Choroid plexus epithelial cell (primary cell): ENCODE results near the gene PPID.
A peak's percentile ranks its signal among the peaks of the same experiment; 100 is the strongest.

Experiments
- DNase-seq: peaks from one replicate; pipeline ENCODE4 v3.0.0-alpha.2; 2010; ENCODE audit warnings: low read depth
- H3K4me3 ChIP-seq: 2 replicates; pipeline ENCODE4 v1.5.1; 2011; ENCODE audit warnings: low read depth, mild to moderate bottlenecking, control low read depth, low read length, moderate library complexity
- TF ChIP-seq, protein P1 (sequence below): conservative IDR thresholded peaks from 2 replicates; pipeline ENCODE4 v1.5.1; 2011; ENCODE audit warnings: low read depth, mild to moderate bottlenecking, control low read depth, inconsistent platforms, low read length, moderate library complexity

The PPID gene

DNA sequence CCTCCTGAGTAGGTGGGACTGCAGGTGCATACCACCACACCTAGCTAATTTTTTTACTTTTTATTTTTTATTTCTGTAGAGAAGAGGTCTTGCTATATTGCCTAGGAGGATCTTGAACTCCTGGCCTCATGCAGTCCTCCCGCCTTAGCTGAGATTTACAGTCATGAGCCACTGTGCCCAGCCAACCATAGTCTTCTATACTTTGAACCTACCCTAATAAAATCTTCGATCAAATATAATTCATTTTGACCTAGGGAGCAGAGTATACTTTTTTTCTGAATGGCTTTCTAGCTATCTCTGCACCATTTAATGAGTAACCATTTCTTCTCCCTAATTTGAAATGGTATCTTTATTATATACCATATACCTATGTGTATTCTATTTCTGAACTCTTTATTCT lies 44.4 kb downstream of the PPID start:
- TF ChIP-seq, protein P1, sequence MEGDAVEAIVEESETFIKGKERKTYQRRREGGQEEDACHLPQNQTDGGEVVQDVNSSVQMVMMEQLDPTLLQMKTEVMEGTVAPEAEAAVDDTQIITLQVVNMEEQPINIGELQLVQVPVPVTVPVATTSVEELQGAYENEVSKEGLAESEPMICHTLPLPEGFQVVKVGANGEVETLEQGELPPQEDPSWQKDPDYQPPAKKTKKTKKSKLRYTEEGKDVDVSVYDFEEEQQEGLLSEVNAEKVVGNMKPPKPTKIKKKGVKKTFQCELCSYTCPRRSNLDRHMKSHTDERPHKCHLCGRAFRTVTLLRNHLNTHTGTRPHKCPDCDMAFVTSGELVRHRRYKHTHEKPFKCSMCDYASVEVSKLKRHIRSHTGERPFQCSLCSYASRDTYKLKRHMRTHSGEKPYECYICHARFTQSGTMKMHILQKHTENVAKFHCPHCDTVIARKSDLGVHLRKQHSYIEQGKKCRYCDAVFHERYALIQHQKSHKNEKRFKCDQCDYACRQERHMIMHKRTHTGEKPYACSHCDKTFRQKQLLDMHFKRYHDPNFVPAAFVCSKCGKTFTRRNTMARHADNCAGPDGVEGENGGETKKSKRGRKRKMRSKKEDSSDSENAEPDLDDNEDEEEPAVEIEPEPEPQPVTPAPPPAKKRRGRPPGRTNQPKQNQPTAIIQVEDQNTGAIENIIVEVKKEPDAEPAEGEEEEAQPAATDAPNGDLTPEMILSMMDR = no peak
- DNase-seq = no peak
- H3K4me3 ChIP-seq = no peak overlapping the region

DNA sequence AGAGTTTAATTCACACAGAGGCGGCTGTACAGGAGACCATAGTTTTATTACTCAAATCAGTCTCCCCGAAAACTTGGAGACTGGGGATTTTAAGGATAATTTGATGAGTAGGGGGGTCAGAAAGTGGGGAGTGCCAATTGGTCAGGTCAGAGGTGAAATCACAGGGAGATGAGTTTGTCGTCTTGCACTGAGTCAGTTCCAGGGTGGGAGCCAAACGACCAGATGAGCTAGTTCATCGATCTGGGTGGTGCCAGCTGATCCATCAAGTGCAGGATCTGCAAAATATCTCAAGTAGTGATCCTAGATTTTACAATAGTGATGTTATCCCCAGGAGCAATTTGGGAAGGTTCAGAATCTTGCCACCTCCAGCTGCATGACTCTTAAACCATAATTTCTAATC lies 47.1 kb downstream of the PPID start:
- no peak for DNase-seq
- TF ChIP-seq, protein P1 = no peak

DNA sequence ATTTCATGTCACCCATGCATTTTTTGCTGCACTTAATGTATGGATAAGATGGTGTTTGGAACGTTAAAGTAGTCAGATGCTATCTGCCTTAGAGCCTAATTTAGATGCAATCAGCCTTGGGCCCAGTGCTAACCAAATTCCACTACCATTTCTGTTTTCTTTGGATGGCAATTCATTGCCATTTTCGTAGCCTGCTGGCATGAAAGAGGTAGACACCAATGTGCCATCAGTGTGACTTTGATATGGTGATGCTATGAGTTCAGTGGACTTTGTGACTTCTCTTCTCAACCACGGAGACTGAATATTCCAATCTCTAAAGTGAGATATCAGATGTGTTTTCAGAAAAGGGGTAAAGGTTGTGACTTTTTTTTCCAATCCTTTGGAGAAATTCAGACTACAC lies 49.6 kb downstream of the PPID start:
- DNase-seq = no peak
- no peak overlapping the region for H3K4me3 ChIP-seq
- TF ChIP-seq, protein P1 = no peak

More for the DNA sequence above, 47.1 kb downstream of the PPID start:
- no peak overlapping the region for H3K4me3 ChIP-seq

- TF ChIP-seq, protein P1 = peak; percentile 64
- peak within 1 kb of the TSS; percentile 92 for H3K4me3 ChIP-seq
- peak; percentile 100 for DNase-seq
Measured at GRCh38 chr4:158671915-158672806, 51.0 kb downstream of the PPID start, which contains the start of gene ETFDH. Gene ETFDH (plus strand): TSS chr4:158672296. CDS start chr4:158672457, 161 bp downstream.

DNA sequence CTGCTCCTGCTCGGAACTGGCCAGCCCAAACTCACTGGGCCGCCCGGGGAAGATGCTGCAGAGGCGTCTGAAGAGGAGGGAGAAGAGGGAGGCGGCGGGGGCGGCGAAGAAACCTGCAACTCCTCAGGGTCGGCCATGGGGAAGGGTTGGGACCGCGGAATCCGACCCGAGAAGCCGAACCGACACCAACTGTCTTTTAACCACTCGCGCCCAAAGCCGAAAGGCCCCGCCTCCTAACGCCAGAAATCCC lies 51.6 kb downstream of the PPID start, which contains the start of gene C4orf46:
Gene C4orf46 (minus strand): TSS at position 223 of the 250 bp plus-strand sequence. CDS start 86 bp downstream, at position 137.
- peak within 1 kb of the TSS; percentile 92 for H3K4me3 ChIP-seq
- DNase-seq = no peak
- TF ChIP-seq, protein P1 = no peak

GRCh38 chr4:158670975-158671664 lies 52.1 kb downstream of the PPID start:
- DNase-seq = peak; percentile 84
- TF ChIP-seq, protein P1 = no peak
- peak overlapping the region; percentile 92 for H3K4me3 ChIP-seq
